ENCODE results near the gene HMCES. TPM values are rescaled to one million over a fixed set of nuclear protein-coding genes. Genes with fewer than 3 reads are reported as not detected.

HMCES gene
- total RNA-seq, 2 experiments from 2014 or later = 54.5 to 57.8 TPM

GRCh38 chr3:129321887-129322286, 43.2 kb downstream of the HMCES start:
- ATAC-seq = no peak
- Mint-ChIP-seq H3K4me1 (ENCODE audit: low read depth) (peaks cover 3% of the 10 kb centered on the region), H3K9me3 (no peaks in the 10 kb centered on the region), H3K4me3 (no peak overlapping the region), H3K27ac (no peak overlapping the region), H3K36me3 (ENCODE audit: low read depth) (no peaks in the 10 kb centered on the region), H3K27me3 (no peaks in the 10 kb centered on the region)
- ChIA-PET POLR2A (no interaction called here), CTCF (no interaction called here)
- intact Hi-C loops (cut with micrococcal nuclease) = no loop called here
- DNase-seq = no peak
- no peak for TF ChIP-seq CTCF (IDR thresholded peaks at IDR 0.05)

GRCh38 chr3:129323651-129324294, 45.1 kb downstream of the HMCES start:
- TF ChIP-seq CTCF (IDR thresholded peaks at IDR 0.05) = no peak
- no peaks in the 10 kb centered on the region for H3K27me3 Mint-ChIP-seq
- H3K9me3 Mint-ChIP-seq = no peaks in the 10 kb centered on the region
- intact Hi-C loops (cut with micrococcal nuclease) = no loop called here
- ChIA-PET POLR2A (interaction anchor here (1.2 to 1.4 kb wide), 2 partner anchors 8 to 44 kb away, joined by 3 to 5 read pairs; no protein-coding TSS in a partner anchor), CTCF (interaction anchor here (0.7 to 0.8 kb wide), 2 partner anchors 59 to 298 kb away, joined by 3 read pairs; no protein-coding TSS in a partner anchor)
- no peak for DNase-seq
- no peaks in the 10 kb centered on the region for H3K4me1 Mint-ChIP-seq (ENCODE audit: low read depth)
- H3K4me3 Mint-ChIP-seq = no peak overlapping the region
- ATAC-seq = no peak
- no peaks in the 10 kb centered on the region for H3K36me3 Mint-ChIP-seq (ENCODE audit: low read depth)
- H3K27ac Mint-ChIP-seq = no peak overlapping the region

GRCh38 chr3:129324855-129325254, 46.2 kb downstream of the HMCES start:
- ChIA-PET CTCF (no interaction called here), POLR2A (interaction anchor here (1.4 kb wide), 1 partner anchor 10 kb away, joined by 5 read pairs; no protein-coding TSS in a partner anchor)
- Mint-ChIP-seq H3K27me3 (no peaks in the 10 kb centered on the region), H3K4me3 (no peak overlapping the region), H3K4me1 (ENCODE audit: low read depth) (no peaks in the 10 kb centered on the region), H3K9me3 (no peaks in the 10 kb centered on the region), H3K27ac (no peak overlapping the region), H3K36me3 (ENCODE audit: low read depth) (no peaks in the 10 kb centered on the region)
- DNase-seq (no peak), ATAC-seq (no peak)
- intact Hi-C loops (cut with micrococcal nuclease) = no loop called here
- TF ChIP-seq CTCF (IDR thresholded peaks at IDR 0.05) = no peak

- intact Hi-C loops (cut with micrococcal nuclease) = no loop called here
- no peaks in the 10 kb centered on the region for H3K4me1 Mint-ChIP-seq (ENCODE audit: low read depth)
- POLR2A ChIA-PET = no interaction called here
- no peak overlapping the region for H3K4me3 Mint-ChIP-seq
- ATAC-seq (no peak), DNase-seq (no peak)
- TF ChIP-seq CTCF (IDR thresholded peaks at IDR 0.05) = no peak
- H3K9me3 Mint-ChIP-seq = no peaks in the 10 kb centered on the region
- H3K27ac Mint-ChIP-seq = no peak overlapping the region
- no peaks in the 10 kb centered on the region for H3K27me3 Mint-ChIP-seq
- CTCF ChIA-PET = no interaction called here
- no peaks in the 10 kb centered on the region for H3K36me3 Mint-ChIP-seq (ENCODE audit: low read depth)
Observed at GRCh38 chr3:129325383-129325782, 46.7 kb downstream of the HMCES start.

GRCh38 chr3:129326138-129326537, 47.5 kb downstream of the HMCES start:
- Mint-ChIP-seq H3K4me3 (no peak overlapping the region), H3K36me3 (ENCODE audit: low read depth) (no peaks in the 10 kb centered on the region), H3K4me1 (ENCODE audit: low read depth) (no peaks in the 10 kb centered on the region), H3K27me3 (no peaks in the 10 kb centered on the region), H3K27ac (no peak overlapping the region), H3K9me3 (no peaks in the 10 kb centered on the region)
- CTCF ChIA-PET = no interaction called here
- TF ChIP-seq CTCF (IDR thresholded peaks at IDR 0.05) = no peak
- DNase-seq (no peak), ATAC-seq (no peak)
- POLR2A ChIA-PET = interaction anchor here (1.9 kb wide), 1 partner anchor 10 kb away, joined by 11 read pairs; a partner anchor contains a TSS
- intact Hi-C loops (cut with micrococcal nuclease) = no loop called here
